Activated B cell treated with CpG ODN at 0.5 μM for 24 hours (primary cell): ENCODE measurements around the gene SIGLEC9. TPM values are rescaled to one million over a fixed set of nuclear protein-coding genes. Genes with fewer than 3 reads are reported as not detected.

Source experiments
- ATAC-seq: fragments of 200-7000 bp; cut with Tn5 transposase; one replicate; pipeline ENCODE4 v1.10.0; 2021; ENCODE audit warnings: low read depth, mild to moderate bottlenecking, moderate library complexity
- CTCF ChIA-PET: fragments of 350-600 bp; sonication (Branson Sonifier 250); formaldehyde crosslinking; loops from one replicate; lab custom pipeline; 2021; ENCODE audit warnings: antibody characterized with exemption; lab: Charles Lee
- POLR2A ChIA-PET: fragments of 350-600 bp; sonication (Branson Sonifier 250); formaldehyde crosslinking; loops from one replicate; lab custom pipeline; 2021; ENCODE audit warnings: antibody characterized with exemption; lab: Charles Lee
- DNase-seq: peaks from one replicate; pipeline ENCODE4 v3.0.0; 2022
- H3K27ac Mint-ChIP-seq: one replicate; pipeline ENCODE4 v1.8.0; 2020; ENCODE audit warnings: mixed read lengths
- H3K27me3 Mint-ChIP-seq: one replicate; pipeline ENCODE4 v1.8.0; 2021; ENCODE audit warnings: mixed read lengths
- H3K36me3 Mint-ChIP-seq: one replicate; pipeline ENCODE4 v1.8.0; 2021; ENCODE audit warnings: low read depth, mixed read lengths
- H3K4me1 Mint-ChIP-seq: one replicate; pipeline ENCODE4 v1.8.0; 2021; ENCODE audit warnings: mixed read lengths
- H3K4me3 Mint-ChIP-seq: one replicate; pipeline ENCODE4 v1.8.0; 2020; ENCODE audit warnings: mild to moderate bottlenecking, mixed read lengths
- H3K9me3 Mint-ChIP-seq: one replicate; pipeline ENCODE4 v1.8.0; 2020; ENCODE audit warnings: mixed read lengths
- CTCF ChIP-seq: fragments of 200-600 bp; IDR thresholded peaks from one replicate; pipeline ENCODE4 v1.8.0; 2022; ENCODE audit warnings: antibody characterized with exemption, mild to moderate bottlenecking
- intact Hi-C: fragments of 100-400 bp; cut with micrococcal nuclease; formaldehyde crosslinking; loops from one replicate; pipeline ENCODE4 v1.15.1; 2024
- total RNA-seq: library from RNA; stranded (reverse); gene quantifications from 2 replicates; pipeline ENCODE4 v1.2.3, GENCODE V29; 2022

Gene SIGLEC9
- total RNA-seq: 0.29 TPM in 1 of 2 replicates, not detected in the other

GRCh38 chr19:51124729-51125128 is at the start of gene SIGLEC9:
Gene SIGLEC9 (plus strand): TSS chr19:51124906. CDS start chr19:51124975, 69 bp downstream.
- intact Hi-C loops: no loop called here
- ATAC-seq (no peak), DNase-seq (no peak)
- Mint-ChIP-seq H3K9me3 (no peaks in the 10 kb centered on the region), H3K27me3 (peaks cover 31% of the 10 kb centered on the region), H3K4me1 (peaks cover 12% of the 10 kb centered on the region), H3K4me3 (no peak within 1 kb of the TSS), H3K36me3 (no peaks in the 10 kb centered on the region), H3K27ac (no peak within 1 kb of the TSS)
- CTCF ChIA-PET: no interaction called here
- no peak for TF ChIP-seq CTCF
- POLR2A ChIA-PET: no interaction called here

GRCh38 chr19:51075998-51076397 is 48.7 kb upstream of the SIGLEC9 start:
- no peaks in the 10 kb centered on the region for H3K4me1 Mint-ChIP-seq
- no peaks in the 10 kb centered on the region for H3K36me3 Mint-ChIP-seq
- H3K27ac Mint-ChIP-seq: no peak overlapping the region
- no peaks in the 10 kb centered on the region for H3K27me3 Mint-ChIP-seq
- no peak for DNase-seq
- CTCF ChIA-PET: no interaction called here
- intact Hi-C loops: no loop called here
- TF ChIP-seq CTCF: no peak
- POLR2A ChIA-PET: no interaction called here
- no peak for ATAC-seq
- H3K4me3 Mint-ChIP-seq: no peak overlapping the region
- peaks cover 11% of the 10 kb centered on the region for H3K9me3 Mint-ChIP-seq

GRCh38 chr19:51076631-51077213 is 48.0 kb upstream of the SIGLEC9 start:
- ATAC-seq (no peak), DNase-seq (no peak)
- no peaks in the 10 kb centered on the region for H3K4me1 Mint-ChIP-seq
- intact Hi-C loops: no loop called here
- ChIA-PET CTCF (no interaction called here), POLR2A (no interaction called here)
- no peak overlapping the region for H3K4me3 Mint-ChIP-seq
- no peak for TF ChIP-seq CTCF
- H3K27me3 Mint-ChIP-seq: no peaks in the 10 kb centered on the region
- no peaks in the 10 kb centered on the region for H3K36me3 Mint-ChIP-seq
- peaks cover 11% of the 10 kb centered on the region for H3K9me3 Mint-ChIP-seq
- H3K27ac Mint-ChIP-seq: no peak overlapping the region

GRCh38 chr19:51078104-51078503 is 46.6 kb upstream of the SIGLEC9 start:
- peaks cover 11% of the 10 kb centered on the region for H3K9me3 Mint-ChIP-seq
- H3K4me1 Mint-ChIP-seq: no peaks in the 10 kb centered on the region
- H3K4me3 Mint-ChIP-seq: no peak overlapping the region
- H3K27ac Mint-ChIP-seq: no peak overlapping the region
- ATAC-seq (no peak), DNase-seq (no peak)
- ChIA-PET CTCF (no interaction called here), POLR2A (no interaction called here)
- no peak for TF ChIP-seq CTCF
- no peaks in the 10 kb centered on the region for H3K36me3 Mint-ChIP-seq
- no peaks in the 10 kb centered on the region for H3K27me3 Mint-ChIP-seq
- intact Hi-C loops: no loop called here

- TF ChIP-seq CTCF: no peak
- DNase-seq (no peak), ATAC-seq (no peak)
- ChIA-PET CTCF (no interaction called here), POLR2A (no interaction called here)
- Mint-ChIP-seq H3K36me3 (no peaks in the 10 kb centered on the region), H3K27ac (no peak overlapping the region), H3K4me1 (no peaks in the 10 kb centered on the region), H3K27me3 (no peaks in the 10 kb centered on the region), H3K9me3 (peaks cover 6% of the 10 kb centered on the region), H3K4me3 (no peak overlapping the region)
- intact Hi-C loops: no loop called here
Observed at GRCh38 chr19:51078731-51079130, 46.0 kb upstream of the SIGLEC9 start.
